Neural cell (in vitro differentiated cells): ENCODE measurements around the gene PECR. TPM values are rescaled to one million over a fixed set of nuclear protein-coding genes. Genes with fewer than 3 reads are reported as not detected.
"Not testable (repeated sequence)": the region's sequence is repeated elsewhere in the genome, so short reads cannot be mapped to it uniquely, and the experiment has no call there.

Experiments used
- H2AFZ ChIP-seq: fragments of 200-600, 300-800 bp; sonication (generic), shearing (Covaris generic); 2 replicates; pipeline ENCODE4 v1.6.0; 2014; ENCODE audit warnings: low read depth, mild to moderate bottlenecking, antibody characterized with exemption, low read length, moderate library complexity
- H3F3A ChIP-seq: fragments of 200-600 bp; shearing (Covaris generic); 2 replicates; pipeline ENCODE4 v1.6.1; 2016; ENCODE audit warnings: mild to moderate bottlenecking, moderate library complexity, mixed read lengths, antibody characterized with exemption, low read length; ENCODE audit not compliant: insufficient read depth, poor library complexity, severe bottlenecking
- H3K27ac ChIP-seq: fragments of 200-600, 300-800 bp; sonication (generic), shearing (Covaris generic); 2 replicates; pipeline ENCODE4 v1.5.1; 2014; ENCODE audit warnings: mild to moderate bottlenecking, low read length, moderate library complexity
- H3K27me3 ChIP-seq: fragments of 300-800, 200-600 bp; sonication (generic), shearing (Covaris generic); 2 replicates; pipeline ENCODE4 v1.6.0; 2014; ENCODE audit warnings: mild to moderate bottlenecking, low read depth, low read length, moderate library complexity; ENCODE audit not compliant: insufficient read depth
- H3K36me3 ChIP-seq: fragments of 300-800, 200-600 bp; sonication (generic), shearing (Covaris generic); 2 replicates; pipeline ENCODE4 v1.5.1; 2014; ENCODE audit warnings: mild to moderate bottlenecking, antibody characterized with exemption, low read length, moderate library complexity; ENCODE audit not compliant: insufficient read depth
- H3K4me2 ChIP-seq: fragments of 300-800, 200-600 bp; sonication (generic), shearing (Covaris generic); 2 replicates; pipeline ENCODE4 v1.6.0; 2014; ENCODE audit warnings: mild to moderate bottlenecking, low read length
- H3K4me3 ChIP-seq: fragments of 300-800, 200-600 bp; sonication (generic), shearing (Covaris generic); 2 replicates; pipeline ENCODE4 v1.5.1; 2014; ENCODE audit warnings: mild to moderate bottlenecking, low read length, moderate library complexity
- H3K79me2 ChIP-seq: fragments of 200-600 bp; shearing (Covaris generic); replicated peaks from 2 replicates; pipeline ENCODE4 v1.6.0; 2014; ENCODE audit warnings: mild to moderate bottlenecking, low read length, moderate library complexity; ENCODE audit not compliant: insufficient read depth
- H3K9ac ChIP-seq: fragments of 300-800, 200-600 bp; sonication (generic), shearing (Covaris generic); 2 replicates; pipeline ENCODE4 v1.6.1; 2016; ENCODE audit warnings: mild to moderate bottlenecking, low read length, mixed read lengths
- H3K9me2 ChIP-seq: fragments of 200-600 bp; shearing (Covaris generic); 2 replicates; pipeline ENCODE4 v1.6.1; 2016; ENCODE audit warnings: mild to moderate bottlenecking, low read length, mixed read lengths; ENCODE audit not compliant: insufficient read depth
- H3K9me3 ChIP-seq: fragments of 200-600, 300-800 bp; sonication (generic), shearing (Covaris generic); 2 replicates; pipeline ENCODE4 v1.6.1; 2016; ENCODE audit warnings: mild to moderate bottlenecking, mixed run types, low read length, moderate library complexity, mixed read lengths
- H4K20me1 ChIP-seq: fragments of 200-600 bp; shearing (Covaris generic); 2 replicates; pipeline ENCODE4 v1.6.1; 2016; ENCODE audit warnings: mild to moderate bottlenecking, mixed run types; ENCODE audit not compliant: insufficient read depth
- EP300 ChIP-seq: fragments of 450-650 bp; conservative IDR thresholded peaks from 2 replicates; pipeline ENCODE4 v1.6.1; 2014; ENCODE audit warnings: antibody characterized with exemption, mild to moderate bottlenecking, moderate library complexity; ENCODE audit not compliant: poor library complexity, severe bottlenecking
- EZH2 ChIP-seq: fragments of 200-600, 300-800 bp; shearing (Covaris generic), sonication (generic); IDR thresholded peaks from 2 replicates; pipeline ENCODE4 v1.6.1; 2014; ENCODE audit warnings: antibody characterized with exemption, low read length, borderline replicate concordance, mild to moderate bottlenecking; ENCODE audit not compliant: insufficient read depth, poor library complexity, severe bottlenecking
- MXI1 ChIP-seq: fragments of 450-650 bp; conservative IDR thresholded peaks from 2 replicates; pipeline ENCODE4 v1.6.1; 2014; ENCODE audit warnings: antibody characterized with exemption, mild to moderate bottlenecking; ENCODE audit not compliant: poor library complexity, severe bottlenecking
- POLR2AphosphoS5 ChIP-seq: IDR thresholded peaks from 2 replicates; pipeline ENCODE4 v1.6.1; 2012
- RAD21 ChIP-seq: fragments of 450-650 bp; conservative IDR thresholded peaks from 2 replicates; pipeline ENCODE4 v1.6.1; 2014; ENCODE audit warnings: antibody characterized with exemption, mild to moderate bottlenecking, moderate library complexity
- SMC3 ChIP-seq: fragments of 450-650 bp; conservative IDR thresholded peaks from 2 replicates; pipeline ENCODE4 v1.6.1; 2014; ENCODE audit warnings: antibody characterized with exemption, mild to moderate bottlenecking, moderate library complexity; ENCODE audit not compliant: poor library complexity
- TAF1 ChIP-seq: IDR thresholded peaks from 2 replicates; pipeline ENCODE4 v1.6.1; 2012; ENCODE audit warnings: low read depth
- polyA plus RNA-seq: library from polyadenylated mRNA; depleted of rRNA; stranded (reverse); fragments of >200 nt; gene quantifications from 2 replicates; pipeline ENCODE4 v1.2.3, GENCODE V29; 2014
- TF ChIP-seq, protein P1 (sequence below): IDR thresholded peaks from 2 replicates; pipeline ENCODE4 v1.6.1; 2012; ENCODE audit warnings: borderline replicate concordance
- TF ChIP-seq, protein P2 (sequence below): fragments of 450-650 bp; IDR thresholded peaks from 2 replicates; pipeline ENCODE4 v1.5.1; 2014; ENCODE audit warnings: antibody characterized with exemption, mild to moderate bottlenecking, moderate library complexity; ENCODE audit not compliant: poor library complexity, severe bottlenecking

The PECR gene
- polyA plus RNA-seq, 1 donor from 2014 or later: 22.1 TPM

DNA sequence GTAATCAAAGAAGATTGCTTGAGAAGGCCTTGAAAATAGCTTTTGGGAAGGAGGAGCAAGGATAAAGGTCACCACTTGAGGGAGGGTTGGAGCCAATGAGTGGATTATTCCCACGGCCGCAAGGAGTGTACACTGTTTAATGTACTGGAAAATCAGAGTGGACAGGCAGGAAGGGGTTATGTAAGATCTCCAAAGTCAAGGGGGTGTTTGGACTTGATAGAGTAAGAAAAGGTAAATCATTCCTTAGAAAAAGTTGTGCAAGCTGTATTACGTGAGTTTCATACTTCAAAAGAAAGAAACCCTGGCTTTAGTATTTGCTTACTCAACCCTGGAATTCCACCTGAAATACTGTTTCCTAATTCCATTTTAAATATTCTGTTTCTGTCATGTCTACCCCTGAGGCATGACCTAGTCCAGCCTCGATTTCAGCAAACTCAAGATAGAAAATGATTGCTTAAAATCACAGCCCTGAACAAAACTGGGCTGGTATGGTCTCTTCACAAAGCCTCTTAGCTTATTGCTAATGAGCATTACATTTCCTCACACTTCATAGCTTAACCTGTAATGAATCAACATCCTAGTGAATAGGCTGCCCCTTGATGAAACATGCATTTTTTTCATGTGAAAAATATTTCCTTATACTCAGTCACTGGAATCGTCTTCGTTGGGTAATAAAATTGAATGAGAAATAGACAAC, 69.3 kb downstream of the PECR start:
- Histone ChIP-seq H3K4me3 (peak overlapping the region; percentile 85), H2AFZ (no peak overlapping the region), H3K36me3 (no peaks in the 10 kb centered on the region), H3K9me2 (no peaks in the 10 kb centered on the region), H3K9ac (peak overlapping the region; percentile 64), H4K20me1 (no peaks in the 10 kb centered on the region), H3K27ac (no peak overlapping the region), H3K27me3 (no peaks in the 10 kb centered on the region), H3F3A (no peaks in the 10 kb centered on the region), H3K9me3 (no peaks in the 10 kb centered on the region), H3K4me2 (peak overlapping the region; percentile 93), H3K79me2 (no peaks in the 10 kb centered on the region)
- TF ChIP-seq SMC3 (no peak), MXI1 (no peak), POLR2AphosphoS5 (no peak), TAF1 (no peak), EZH2 (no peak), RAD21 (no peak), EP300 (no peak)
- TF ChIP-seq, protein P1, sequence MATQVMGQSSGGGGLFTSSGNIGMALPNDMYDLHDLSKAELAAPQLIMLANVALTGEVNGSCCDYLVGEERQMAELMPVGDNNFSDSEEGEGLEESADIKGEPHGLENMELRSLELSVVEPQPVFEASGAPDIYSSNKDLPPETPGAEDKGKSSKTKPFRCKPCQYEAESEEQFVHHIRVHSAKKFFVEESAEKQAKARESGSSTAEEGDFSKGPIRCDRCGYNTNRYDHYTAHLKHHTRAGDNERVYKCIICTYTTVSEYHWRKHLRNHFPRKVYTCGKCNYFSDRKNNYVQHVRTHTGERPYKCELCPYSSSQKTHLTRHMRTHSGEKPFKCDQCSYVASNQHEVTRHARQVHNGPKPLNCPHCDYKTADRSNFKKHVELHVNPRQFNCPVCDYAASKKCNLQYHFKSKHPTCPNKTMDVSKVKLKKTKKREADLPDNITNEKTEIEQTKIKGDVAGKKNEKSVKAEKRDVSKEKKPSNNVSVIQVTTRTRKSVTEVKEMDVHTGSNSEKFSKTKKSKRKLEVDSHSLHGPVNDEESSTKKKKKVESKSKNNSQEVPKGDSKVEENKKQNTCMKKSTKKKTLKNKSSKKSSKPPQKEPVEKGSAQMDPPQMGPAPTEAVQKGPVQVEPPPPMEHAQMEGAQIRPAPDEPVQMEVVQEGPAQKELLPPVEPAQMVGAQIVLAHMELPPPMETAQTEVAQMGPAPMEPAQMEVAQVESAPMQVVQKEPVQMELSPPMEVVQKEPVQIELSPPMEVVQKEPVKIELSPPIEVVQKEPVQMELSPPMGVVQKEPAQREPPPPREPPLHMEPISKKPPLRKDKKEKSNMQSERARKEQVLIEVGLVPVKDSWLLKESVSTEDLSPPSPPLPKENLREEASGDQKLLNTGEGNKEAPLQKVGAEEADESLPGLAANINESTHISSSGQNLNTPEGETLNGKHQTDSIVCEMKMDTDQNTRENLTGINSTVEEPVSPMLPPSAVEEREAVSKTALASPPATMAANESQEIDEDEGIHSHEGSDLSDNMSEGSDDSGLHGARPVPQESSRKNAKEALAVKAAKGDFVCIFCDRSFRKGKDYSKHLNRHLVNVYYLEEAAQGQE: no peak
- TF ChIP-seq, protein P2, sequence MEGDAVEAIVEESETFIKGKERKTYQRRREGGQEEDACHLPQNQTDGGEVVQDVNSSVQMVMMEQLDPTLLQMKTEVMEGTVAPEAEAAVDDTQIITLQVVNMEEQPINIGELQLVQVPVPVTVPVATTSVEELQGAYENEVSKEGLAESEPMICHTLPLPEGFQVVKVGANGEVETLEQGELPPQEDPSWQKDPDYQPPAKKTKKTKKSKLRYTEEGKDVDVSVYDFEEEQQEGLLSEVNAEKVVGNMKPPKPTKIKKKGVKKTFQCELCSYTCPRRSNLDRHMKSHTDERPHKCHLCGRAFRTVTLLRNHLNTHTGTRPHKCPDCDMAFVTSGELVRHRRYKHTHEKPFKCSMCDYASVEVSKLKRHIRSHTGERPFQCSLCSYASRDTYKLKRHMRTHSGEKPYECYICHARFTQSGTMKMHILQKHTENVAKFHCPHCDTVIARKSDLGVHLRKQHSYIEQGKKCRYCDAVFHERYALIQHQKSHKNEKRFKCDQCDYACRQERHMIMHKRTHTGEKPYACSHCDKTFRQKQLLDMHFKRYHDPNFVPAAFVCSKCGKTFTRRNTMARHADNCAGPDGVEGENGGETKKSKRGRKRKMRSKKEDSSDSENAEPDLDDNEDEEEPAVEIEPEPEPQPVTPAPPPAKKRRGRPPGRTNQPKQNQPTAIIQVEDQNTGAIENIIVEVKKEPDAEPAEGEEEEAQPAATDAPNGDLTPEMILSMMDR: no peak

DNA sequence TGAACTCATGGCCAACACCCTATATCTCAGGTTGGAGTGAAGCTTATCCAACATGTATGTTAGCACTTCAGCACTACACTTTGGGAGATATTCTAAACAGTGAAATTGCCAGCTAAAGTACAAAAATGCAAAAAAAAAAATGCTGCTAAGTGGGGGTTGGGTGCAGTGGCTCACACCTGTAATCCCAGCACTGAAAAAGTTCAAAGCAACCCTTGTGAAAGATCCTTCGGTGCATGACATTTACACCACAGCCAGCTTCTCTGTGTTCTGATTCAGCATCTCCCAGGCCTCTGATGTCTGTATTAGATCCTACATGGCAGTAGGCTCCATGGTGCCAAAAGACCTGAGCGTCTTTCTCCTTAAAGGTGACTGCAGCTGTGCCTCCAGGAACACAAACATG, 72.4 kb downstream of the PECR start:
- not testable (repeated sequence) for H3K79me2 ChIP-seq, H2AFZ ChIP-seq

DNA sequence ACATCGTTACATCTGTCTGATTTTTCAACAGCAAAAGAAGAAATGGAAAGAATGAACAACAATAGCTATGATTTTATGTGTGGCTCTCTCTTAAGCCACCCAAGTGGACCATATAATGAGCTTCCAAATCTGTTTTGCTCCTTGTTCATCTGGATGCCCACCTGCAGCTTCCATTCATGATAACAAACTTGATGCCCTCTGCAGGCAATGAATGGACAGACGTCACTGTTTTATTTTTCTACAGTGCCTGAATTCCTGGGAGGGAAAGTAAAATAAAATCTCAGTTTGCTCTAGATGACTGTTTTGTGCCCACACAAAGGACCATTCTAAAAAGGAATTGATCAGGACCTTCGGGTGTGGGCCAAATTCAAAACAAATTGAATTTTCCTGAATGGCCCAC, 73.2 kb downstream of the PECR start:
- Histone ChIP-seq H3K4me3 (no peak overlapping the region), H2AFZ (no peak overlapping the region), H3K27ac (no peak overlapping the region), H4K20me1 (no peaks in the 10 kb centered on the region), H3K79me2 (no peaks in the 10 kb centered on the region), H3K27me3 (no peaks in the 10 kb centered on the region), H3K4me2 (no peak overlapping the region), H3K36me3 (no peaks in the 10 kb centered on the region), H3K9me2 (no peaks in the 10 kb centered on the region), H3F3A (no peaks in the 10 kb centered on the region), H3K9ac (no peak overlapping the region), H3K9me3 (no peaks in the 10 kb centered on the region)
- TF ChIP-seq EP300: no peak
- TF ChIP-seq, protein P2: no peak
- TF ChIP-seq EZH2: no peak
- no peak for TF ChIP-seq TAF1
- no peak for TF ChIP-seq MXI1
- TF ChIP-seq SMC3: no peak
- TF ChIP-seq, protein P1: no peak
- no peak for TF ChIP-seq RAD21
- TF ChIP-seq POLR2AphosphoS5: no peak

More for the DNA sequence above, 72.4 kb downstream of the PECR start:
- not testable (repeated sequence) for H3F3A ChIP-seq, H3K9me3 ChIP-seq, H3K9me2 ChIP-seq, H3K36me3 ChIP-seq, H4K20me1 ChIP-seq, H3K9ac ChIP-seq, H3K27me3 ChIP-seq, H3K27ac ChIP-seq, H3K4me3 ChIP-seq, H3K4me2 ChIP-seq
